ENCODE measurements around the gene CABLES1. TPM values are rescaled to one million over a fixed set of nuclear protein-coding genes. Genes with fewer than 3 reads are reported as not detected.
"Not testable (repeated sequence)": the region's sequence is repeated elsewhere in the genome, so short reads cannot be mapped to it uniquely, and the experiment has no call there.

Gene CABLES1
- polyA plus RNA-seq, 4 donors = 10.6 to 24.2 (median 23.7) TPM

DNA sequence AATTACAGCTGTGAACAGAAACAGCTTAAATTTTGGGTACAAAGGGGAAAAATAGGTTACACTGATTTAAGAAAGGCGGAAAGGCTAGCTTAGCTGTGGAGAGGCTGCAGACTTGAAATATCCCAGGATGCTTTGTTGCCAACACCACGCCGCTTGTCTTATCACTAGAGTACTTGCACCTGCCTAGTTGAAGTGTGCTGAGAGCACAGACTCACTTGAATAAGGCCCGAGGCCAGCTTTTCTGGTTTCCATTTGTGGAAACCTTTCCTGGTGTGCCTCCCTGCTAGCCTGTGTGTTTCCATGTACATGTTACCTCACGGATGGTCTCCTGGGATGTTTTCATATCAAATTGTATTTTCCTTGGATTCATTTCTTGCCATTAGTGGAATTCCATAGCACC, 3.2 kb downstream of the CABLES1 start:
- DNase-seq (ENCODE audit: low read depth in 4 of 4, low spot score in 3 of 4) = no peak

DNA sequence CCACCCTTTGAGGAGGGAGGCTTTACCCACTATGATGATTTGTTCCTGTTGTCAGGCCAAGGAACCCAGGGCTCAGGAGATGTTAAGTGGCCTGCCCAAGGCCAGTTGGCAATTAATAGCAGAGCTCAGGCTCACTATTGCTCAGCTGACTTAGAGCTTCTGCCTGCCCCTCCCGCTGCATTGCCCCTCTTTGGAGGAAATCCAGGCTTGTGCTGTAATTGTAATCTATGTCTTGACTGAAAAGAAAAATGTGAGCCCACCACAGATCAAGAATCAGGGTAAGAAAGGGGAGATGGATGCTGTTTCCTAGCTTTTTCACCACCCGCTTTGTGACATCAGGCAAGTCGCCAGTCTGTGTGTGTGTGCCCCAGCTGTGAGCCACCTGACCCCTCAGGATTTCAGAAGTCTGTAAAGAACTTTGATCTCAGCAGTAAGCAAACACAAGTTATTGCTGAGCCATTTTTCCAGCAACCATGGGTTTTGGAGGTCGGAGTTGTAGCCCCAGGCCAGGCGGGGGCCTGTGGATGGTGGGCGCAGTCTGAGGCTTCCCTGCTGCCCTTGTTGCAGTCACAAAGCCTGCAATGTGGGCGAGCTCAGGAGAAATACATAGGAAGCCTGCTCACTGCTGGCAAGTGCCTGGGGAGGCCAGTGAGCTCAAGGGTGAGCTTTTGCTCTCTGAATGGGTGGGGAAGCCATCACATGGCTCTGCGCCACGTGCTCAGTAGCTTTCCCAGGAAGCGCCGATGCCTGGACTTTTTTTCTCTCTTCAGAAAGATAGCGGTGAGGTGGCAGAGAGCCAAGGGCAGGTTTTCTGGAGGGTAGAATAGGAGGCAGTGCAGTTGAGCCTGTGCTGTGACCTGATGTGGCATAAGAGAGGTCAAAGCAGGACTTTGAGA, 6.1 kb downstream of the CABLES1 start:
- DNase-seq (ENCODE audit: low read depth in 4 of 4, low spot score in 3 of 4) = no peak

DNA sequence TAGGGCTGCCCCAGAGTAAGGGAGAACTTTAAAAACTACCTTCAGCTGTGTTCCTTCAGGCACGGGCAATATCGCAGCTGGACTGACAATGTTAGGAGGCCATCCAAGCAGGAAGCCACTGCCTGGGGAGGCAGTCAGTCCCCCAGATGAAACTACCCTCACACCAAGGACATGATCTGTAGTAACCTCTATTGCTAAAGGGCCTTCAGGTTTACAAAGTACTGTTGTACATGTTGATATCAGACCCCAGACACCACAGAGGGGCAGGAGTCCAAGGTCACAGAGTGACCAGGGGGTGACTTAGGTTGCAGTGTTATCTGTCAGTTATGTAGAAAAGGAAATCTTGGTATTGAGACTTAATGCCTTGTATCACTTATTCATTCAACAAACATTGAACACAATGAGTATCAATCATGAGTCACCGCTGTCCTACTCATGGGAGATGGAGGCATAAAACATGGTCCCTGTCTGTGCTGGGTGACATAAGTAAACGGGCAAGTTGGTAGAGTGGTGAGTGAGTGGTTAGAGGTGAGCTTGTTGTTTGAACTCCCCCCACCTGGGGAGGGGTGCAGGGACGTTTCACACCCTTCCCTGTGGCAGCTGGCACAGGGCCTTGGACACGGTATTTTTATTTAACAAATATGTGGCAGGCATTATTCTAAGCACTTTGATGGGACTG, 7.1 kb downstream of the CABLES1 start:
- no peak for DNase-seq (ENCODE audit: low read depth in 4 of 4, low spot score in 3 of 4)

DNA sequence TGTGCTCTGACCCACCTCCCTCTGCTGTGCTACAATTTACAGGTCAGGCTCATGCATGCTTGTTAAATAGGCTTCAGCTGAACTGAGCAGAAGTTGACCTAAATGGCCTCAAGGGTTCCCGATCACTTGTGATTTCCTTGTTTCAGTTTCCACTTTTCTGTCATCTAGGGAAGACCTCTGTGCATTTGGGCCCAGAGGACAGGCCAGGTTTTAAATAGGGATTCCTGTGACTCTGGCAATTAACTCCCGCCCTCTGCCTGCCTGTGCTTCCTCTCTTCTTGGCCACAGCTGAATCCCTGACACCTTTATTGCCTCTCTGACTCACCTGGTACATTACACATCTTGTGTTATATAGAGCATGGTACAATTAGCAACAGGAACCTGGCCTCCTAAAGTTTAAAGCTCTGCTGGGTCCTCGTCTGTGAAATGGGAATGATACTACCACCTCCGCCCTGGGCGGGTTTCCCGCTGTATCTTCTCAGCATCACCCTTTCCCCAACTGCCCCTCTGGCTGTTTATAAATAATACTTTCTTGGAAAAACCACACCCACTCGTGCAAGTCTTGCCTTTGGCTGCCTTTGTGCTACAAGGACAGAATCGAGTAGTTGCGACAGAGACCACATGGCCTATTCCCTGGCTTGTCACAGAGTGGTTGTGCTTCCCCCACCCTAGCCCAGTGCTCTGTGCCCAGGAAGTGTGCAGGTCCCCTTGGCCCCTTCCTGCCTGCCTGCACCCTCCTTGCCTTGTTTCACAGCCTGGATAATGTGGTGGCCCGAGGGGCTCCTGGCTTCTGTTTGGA, 7.9 kb downstream of the CABLES1 start:
- DNase-seq (ENCODE audit: low read depth in 4 of 4, low spot score in 3 of 4) = no peak

GRCh38 chr18:23143815-23144261, 8.6 kb downstream of the CABLES1 start:
- DNase-seq (ENCODE audit: low read depth in 4 of 4, low spot score in 3 of 4) = no peak

- no peak for DNase-seq (ENCODE audit: low read depth in 4 of 4, low spot score in 3 of 4)
Observed at GRCh38 chr18:23144640-23145039, 9.4 kb downstream of the CABLES1 start.

- DNase-seq (ENCODE audit: low read depth in 4 of 4, low spot score in 3 of 4) = no peak
Observed at GRCh38 chr18:23145621-23146020, 10.3 kb downstream of the CABLES1 start.

- DNase-seq (ENCODE audit: low read depth in 4 of 4, low spot score in 3 of 4) = no peak
Observed at GRCh38 chr18:23146861-23147469, 11.7 kb downstream of the CABLES1 start.

DNA sequence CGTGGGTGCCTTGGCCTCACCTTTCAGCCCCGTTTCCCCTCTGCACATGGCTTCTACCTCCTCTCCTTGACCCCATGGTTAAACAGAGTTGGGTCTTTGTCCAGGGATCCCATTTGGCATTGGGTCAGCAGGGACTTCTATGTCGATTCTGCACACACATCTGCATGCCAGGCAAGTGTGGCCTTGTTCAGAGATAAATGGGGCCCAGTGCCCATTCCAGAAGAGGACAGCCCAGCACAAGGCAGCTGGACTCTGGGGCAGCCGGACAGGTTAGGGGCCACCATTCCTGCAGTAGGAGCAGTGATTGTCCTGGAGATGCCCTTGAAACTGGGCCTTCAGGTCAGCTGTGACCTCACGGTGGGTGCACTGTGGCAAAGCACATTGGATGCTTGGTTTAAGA, 13.1 kb downstream of the CABLES1 start:
- no peak for DNase-seq (ENCODE audit: low read depth in 4 of 4, low spot score in 3 of 4)

DNA sequence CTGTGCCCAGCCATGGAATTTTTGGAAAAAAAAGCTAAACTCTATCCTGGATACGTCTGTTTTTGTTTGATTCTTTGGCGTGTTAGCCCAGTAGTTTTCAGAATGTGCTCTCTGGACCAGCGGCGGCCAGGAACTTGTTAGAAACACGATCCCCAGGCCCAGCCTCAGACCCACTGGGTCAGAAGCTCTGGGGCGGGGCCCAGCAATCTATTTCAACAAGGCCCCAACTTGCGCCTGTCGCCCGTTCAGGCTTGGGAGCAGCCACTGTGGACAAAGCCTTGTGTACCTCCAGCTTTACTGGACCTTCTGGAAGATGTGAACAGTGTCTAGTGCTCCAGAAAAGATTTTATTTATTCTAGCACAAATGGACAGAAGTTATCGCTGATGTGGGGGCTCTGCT, 14.3 kb downstream of the CABLES1 start:
- DNase-seq (ENCODE audit: low read depth in 4 of 4, low spot score in 3 of 4) = no peak

GRCh38 chr18:23151414-23152099, 16.3 kb downstream of the CABLES1 start:
- no peak for DNase-seq (ENCODE audit: low read depth in 4 of 4, low spot score in 3 of 4)

DNA sequence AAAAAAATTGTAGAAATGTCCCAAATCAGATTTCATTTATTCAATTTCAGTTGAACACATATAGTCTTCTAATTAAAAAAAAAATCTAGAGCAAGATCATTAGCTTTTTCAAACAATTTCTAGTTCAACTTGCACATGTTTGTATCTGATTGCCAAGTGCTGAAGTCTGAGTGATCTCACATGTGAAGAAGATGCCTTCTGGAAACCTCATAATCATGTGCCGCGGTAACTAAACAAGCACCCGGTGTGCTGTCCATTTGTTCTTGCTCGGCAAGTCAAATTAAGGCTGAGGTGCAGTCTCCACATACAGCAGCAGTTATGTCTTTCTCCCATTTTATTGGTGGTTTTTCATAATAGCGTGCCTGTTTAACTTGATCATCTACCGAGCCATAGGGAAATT, 18.7 kb downstream of the CABLES1 start:
- DNase-seq (ENCODE audit: low read depth in 4 of 4, low spot score in 3 of 4) = no peak

- DNase-seq (ENCODE audit: low read depth in 4 of 4, low spot score in 3 of 4) = no peak
Observed at GRCh38 chr18:23154823-23155500, 19.7 kb downstream of the CABLES1 start.

DNA sequence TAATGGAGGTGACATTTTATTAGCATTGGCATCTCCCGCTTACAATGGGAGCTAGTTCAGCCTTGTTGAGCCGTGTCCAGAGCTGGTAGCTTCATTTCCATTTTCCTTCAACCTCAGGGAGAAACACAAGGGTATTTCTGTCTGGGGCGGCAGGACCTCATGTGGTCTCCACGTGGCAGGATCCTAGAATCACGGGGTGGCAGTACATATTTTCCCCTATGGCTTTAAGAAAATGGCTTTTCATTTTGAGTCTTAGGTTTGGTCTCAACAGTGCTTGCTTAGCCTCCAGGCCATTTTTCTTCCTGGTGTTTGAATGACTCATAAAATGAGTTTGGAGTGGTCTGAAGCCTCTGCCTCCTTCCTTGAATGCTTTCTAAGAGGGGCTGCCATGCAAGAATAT, 20.3 kb downstream of the CABLES1 start:
- no peak for DNase-seq (ENCODE audit: low read depth in 4 of 4, low spot score in 3 of 4)

DNA sequence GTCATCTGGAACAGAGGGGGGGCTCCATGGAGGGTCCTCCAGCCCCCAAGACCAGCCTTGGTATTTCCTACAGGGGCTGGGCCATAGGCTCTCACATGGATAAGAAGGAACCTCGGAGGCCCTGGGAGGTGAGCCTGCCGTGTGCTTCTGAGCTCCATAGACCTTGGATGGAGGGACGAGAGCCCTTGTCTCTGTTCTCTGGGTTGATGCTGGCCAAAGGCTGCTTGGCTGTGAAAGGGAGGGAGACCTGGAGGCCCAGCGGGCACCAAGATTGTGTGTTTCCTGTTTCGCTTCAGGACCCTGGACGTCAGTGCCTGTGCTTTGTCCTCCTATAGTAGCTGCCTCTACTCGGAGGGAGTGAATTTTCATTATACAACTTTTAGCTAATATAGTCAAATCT, 20.8 kb downstream of the CABLES1 start:
- DNase-seq (ENCODE audit: low read depth in 4 of 4, low spot score in 3 of 4) = no peak

GRCh38 chr18:23158058-23158457, 22.8 kb downstream of the CABLES1 start:
- no peak for DNase-seq (ENCODE audit: low read depth in 4 of 4, low spot score in 3 of 4)

DNA sequence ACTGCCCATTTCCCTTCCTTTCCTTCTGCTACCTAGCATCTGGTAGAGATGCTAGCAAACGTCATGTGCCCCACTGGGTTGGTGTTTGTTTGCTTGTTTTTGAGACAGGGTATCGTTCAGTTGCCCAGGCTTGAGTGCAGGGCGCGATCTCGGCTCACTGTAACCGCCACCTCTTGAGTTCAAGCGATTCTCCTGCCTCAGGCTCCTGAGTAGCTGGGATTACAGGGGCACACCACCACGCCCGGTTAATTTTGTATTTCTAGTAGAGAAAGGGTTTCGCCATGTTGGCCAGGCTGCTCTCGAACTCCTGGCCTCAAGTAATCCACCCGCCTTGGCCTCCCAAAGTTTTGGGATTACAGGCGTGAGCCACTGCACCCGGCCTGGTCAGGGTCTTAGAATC, 23.6 kb downstream of the CABLES1 start:
- not testable (repeated sequence) for DNase-seq (ENCODE audit: low read depth in 4 of 4, low spot score in 3 of 4)

GRCh38 chr18:23159344-23159743, 24.1 kb downstream of the CABLES1 start:
- DNase-seq (ENCODE audit: low read depth in 4 of 4, low spot score in 3 of 4) = no peak

DNA sequence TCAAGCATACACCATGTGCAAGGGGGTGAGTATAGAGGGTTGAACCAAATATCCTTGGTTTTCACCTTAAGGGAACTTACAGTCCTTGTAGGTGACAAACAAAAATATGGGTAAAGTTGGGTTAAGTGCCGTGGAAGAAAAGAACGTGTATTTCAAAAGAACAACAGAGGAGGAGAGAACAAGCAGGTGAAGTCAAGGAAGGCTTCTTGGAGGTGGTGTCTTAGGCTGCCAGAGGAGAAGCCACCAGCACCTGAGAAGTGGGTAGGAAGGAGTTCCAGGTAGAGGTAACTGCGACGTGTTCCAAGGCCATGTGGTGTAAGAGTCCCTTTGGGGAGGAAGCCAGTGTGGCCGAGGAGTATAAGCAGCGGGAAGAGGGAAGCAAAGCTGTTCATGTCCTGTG, 27.2 kb downstream of the CABLES1 start:
- DNase-seq (ENCODE audit: low read depth in 4 of 4, low spot score in 3 of 4) = no peak

Data from left renal pelvis (tissue), 4 donors.